Kidney (tissue), 14 donors: ENCODE measurements around the gene TCERG1L. TPM values are rescaled to one million over a fixed set of nuclear protein-coding genes. Genes with fewer than 3 reads are reported as not detected.

Experiments
- DNase-seq, 5 donors: peaks; one replicate each; pipeline ENCODE4 v3.0.0-alpha.2; 2013 to 2020
- FAIRE-seq: peaks from 2 replicates; lab custom pipeline; 2012; peaks lifted over from hg19 to GRCh38; lab: Jason Lieb, UNC
- H3K27ac ChIP-seq, 2 donors: one replicate each; pipeline ENCODE4 v1.7.0; 2013; ENCODE audit warnings: low read depth in 2 of 2, low read length in 2 of 2, inconsistent platforms in 1 of 2
- H3K27me3 ChIP-seq: one replicate; pipeline ENCODE4 v1.7.1; 2013; ENCODE audit warnings: low read length, inconsistent platforms; ENCODE audit not compliant: control insufficient read depth, insufficient read depth
- H3K36me3 ChIP-seq, 3 donors: one replicate each; pipeline versions ENCODE4 v1.7.0 to v1.7.1; 2013; ENCODE audit warnings: low read length in 3 of 3, control low read depth in 1 of 3, inconsistent platforms in 1 of 3; ENCODE audit not compliant: insufficient read depth in 3 of 3, control insufficient read depth in 2 of 3
- H3K4me1 ChIP-seq, 3 donors: one replicate each; pipeline versions ENCODE4 v1.7.0 to v1.7.1; 2013; ENCODE audit warnings: low read length in 3 of 3, inconsistent platforms in 1 of 3, low read depth in 1 of 3; ENCODE audit not compliant: control insufficient read depth in 2 of 3, insufficient read depth in 2 of 3
- H3K4me3 ChIP-seq, 3 donors: one replicate each; pipeline versions ENCODE4 v1.7.0 to v1.8.1; 2013; ENCODE audit warnings: low read length in 3 of 3, control low read depth in 1 of 3, inconsistent platforms in 1 of 3
- H3K9ac ChIP-seq, 3 donors: one replicate each; pipeline versions ENCODE4 v1.7.0 to v1.7.1; 2013; ENCODE audit warnings: low read length in 3 of 3, control low read depth in 1 of 3, inconsistent platforms in 1 of 3
- H3K9me3 ChIP-seq, 3 donors: one replicate each; pipeline versions ENCODE4 v1.7.0 to v1.7.1; 2013; ENCODE audit warnings: low read length in 3 of 3, control low read depth in 1 of 3, inconsistent platforms in 1 of 3; ENCODE audit not compliant: control insufficient read depth in 2 of 3, insufficient read depth in 1 of 3
- intact Hi-C: fragments of 100-400 bp; cut with DNase I; formaldehyde crosslinking; loops from one replicate; pipeline ENCODE4 v1.11.1; 2022
- polyA plus RNA-seq: library from polyadenylated mRNA; stranded (reverse); fragments of 350-450 nt; fragmentation: Illumina TruSeq; extraction: RNeasy Lipid Tissue Mini Kit (QIAGEN cat#74804); gene quantifications from one replicate; pipeline ENCODE4 v1.2.3, GENCODE V29; 2014; ENCODE audit warnings: low read depth, low replicate concordance; ENCODE audit not compliant: insufficient read depth
- total RNA-seq: library from RNA; stranded (reverse); fragmentation: NEBNext Ultra II Directional; extraction: Animal tissue kit (Norgen Biotek cat#: 25700); gene quantifications from one replicate; pipeline ENCODE4 v1.2.1, GENCODE V29; 2021
- TF ChIP-seq, protein P1 (sequence below): IDR thresholded peaks from 3 replicates; pipeline ENCODE4 v1.5.1; 2012; ENCODE audit warnings: mild to moderate bottlenecking, moderate library complexity, borderline replicate concordance; ENCODE audit not compliant: insufficient read depth; ENCODE audit errors: extremely low read depth
- donor health status: control.
- donor health status: control.
- donor health status: control.
- donor health status: control.
- donor health status: control.
- donor health status: DM: yes; HTN: yes; CAD: no.
- donor health status: Normal renal cell carcinoma (clear cell type).

The TCERG1L gene
- total and polyA plus RNA-seq, 2 donors from 2014 or later, result not detected

DNA sequence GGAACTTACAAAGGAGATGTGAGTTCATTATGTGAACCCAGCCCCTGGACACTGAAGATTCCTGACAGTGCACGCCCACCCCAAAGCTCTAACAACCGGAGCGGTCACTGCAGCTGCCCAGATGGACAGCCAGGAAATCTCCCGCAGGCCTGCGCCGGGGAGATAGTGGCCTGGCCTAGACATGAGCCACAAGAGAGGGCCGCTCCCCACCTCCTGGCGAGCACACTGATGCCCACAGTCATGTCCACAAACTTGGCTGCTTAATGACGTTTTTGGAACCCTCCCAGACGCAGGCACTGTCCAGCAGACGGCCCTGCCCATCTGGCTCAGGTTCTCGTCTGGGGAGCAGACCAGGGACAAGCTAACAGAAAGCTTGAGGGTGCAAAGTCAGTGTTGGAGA lies 34.2 kb downstream of the TCERG1L start:
- no peak overlapping the region for H3K4me3 ChIP-seq
- no peak overlapping the region for H3K27ac ChIP-seq
- FAIRE-seq (no peak), DNase-seq (no peak)
- no peak overlapping the region for H3K9ac ChIP-seq
- no peaks in the 10 kb centered on the region for H3K4me1 ChIP-seq
- TF ChIP-seq, protein P1, sequence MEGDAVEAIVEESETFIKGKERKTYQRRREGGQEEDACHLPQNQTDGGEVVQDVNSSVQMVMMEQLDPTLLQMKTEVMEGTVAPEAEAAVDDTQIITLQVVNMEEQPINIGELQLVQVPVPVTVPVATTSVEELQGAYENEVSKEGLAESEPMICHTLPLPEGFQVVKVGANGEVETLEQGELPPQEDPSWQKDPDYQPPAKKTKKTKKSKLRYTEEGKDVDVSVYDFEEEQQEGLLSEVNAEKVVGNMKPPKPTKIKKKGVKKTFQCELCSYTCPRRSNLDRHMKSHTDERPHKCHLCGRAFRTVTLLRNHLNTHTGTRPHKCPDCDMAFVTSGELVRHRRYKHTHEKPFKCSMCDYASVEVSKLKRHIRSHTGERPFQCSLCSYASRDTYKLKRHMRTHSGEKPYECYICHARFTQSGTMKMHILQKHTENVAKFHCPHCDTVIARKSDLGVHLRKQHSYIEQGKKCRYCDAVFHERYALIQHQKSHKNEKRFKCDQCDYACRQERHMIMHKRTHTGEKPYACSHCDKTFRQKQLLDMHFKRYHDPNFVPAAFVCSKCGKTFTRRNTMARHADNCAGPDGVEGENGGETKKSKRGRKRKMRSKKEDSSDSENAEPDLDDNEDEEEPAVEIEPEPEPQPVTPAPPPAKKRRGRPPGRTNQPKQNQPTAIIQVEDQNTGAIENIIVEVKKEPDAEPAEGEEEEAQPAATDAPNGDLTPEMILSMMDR, result no peak
- no peaks in the 10 kb centered on the region for H3K9me3 ChIP-seq
- no peaks in the 10 kb centered on the region for H3K27me3 ChIP-seq
- intact Hi-C loops, result no loop called here
- no peaks in the 10 kb centered on the region for H3K36me3 ChIP-seq

DNA sequence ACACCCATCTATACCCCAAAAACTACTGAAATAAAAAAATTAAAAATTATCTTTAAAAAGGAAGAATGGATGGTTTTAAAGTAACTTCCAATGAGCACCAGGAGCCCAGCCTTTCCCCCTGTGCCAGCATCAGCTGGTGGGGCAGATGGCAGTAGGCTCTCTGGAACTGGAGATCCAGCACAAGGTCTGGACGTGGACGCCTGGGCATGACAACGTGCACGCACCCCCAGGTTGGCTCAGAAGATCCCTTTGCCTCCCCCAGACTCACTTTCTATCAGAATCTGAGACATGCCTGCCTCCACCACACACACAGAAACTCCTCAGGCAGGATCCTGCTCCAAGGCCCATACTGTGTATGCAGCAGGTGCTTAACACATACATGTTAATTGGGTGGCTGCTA lies 35.8 kb downstream of the TCERG1L start:
- TF ChIP-seq, protein P1, result no peak
- H3K27ac ChIP-seq, result no peak overlapping the region
- H3K9ac ChIP-seq, result no peak overlapping the region
- no peak overlapping the region for H3K4me3 ChIP-seq
- FAIRE-seq, result no peak
- no peaks in the 10 kb centered on the region for H3K36me3 ChIP-seq
- no peaks in the 10 kb centered on the region for H3K4me1 ChIP-seq
- intact Hi-C loops, result no loop called here
- no peak for DNase-seq
- H3K9me3 ChIP-seq, result no peaks in the 10 kb centered on the region
- no peaks in the 10 kb centered on the region for H3K27me3 ChIP-seq

DNA sequence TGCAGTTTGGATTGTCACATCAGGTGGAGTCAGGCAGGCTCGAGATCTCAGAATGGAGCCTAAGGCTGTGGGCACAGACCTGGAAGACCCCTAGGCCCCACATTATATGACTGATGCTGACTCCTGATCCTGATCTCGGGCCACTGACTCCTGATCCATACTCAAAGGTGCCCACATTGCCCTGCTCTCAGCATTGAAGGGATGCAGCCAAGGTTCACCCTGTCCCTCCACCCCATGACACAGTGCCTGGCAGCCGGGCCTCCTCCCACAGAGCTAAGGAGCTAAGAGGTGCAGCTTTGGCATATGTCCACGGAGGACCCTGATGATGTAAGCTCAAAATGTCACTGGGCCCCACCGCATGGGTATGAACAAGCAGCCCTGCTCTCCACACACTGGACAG lies 36.6 kb downstream of the TCERG1L start:
- FAIRE-seq, result no peak
- Histone ChIP-seq H3K27me3 (no peaks in the 10 kb centered on the region), H3K4me3 (no peak overlapping the region), H3K9ac (no peak overlapping the region), H3K9me3 (no peaks in the 10 kb centered on the region), H3K27ac (no peak overlapping the region), H3K36me3 (no peaks in the 10 kb centered on the region), H3K4me1 (no peaks in the 10 kb centered on the region)
- TF ChIP-seq, protein P1, result no peak
- DNase-seq, result no peak
- intact Hi-C loops, result no loop called here

DNA sequence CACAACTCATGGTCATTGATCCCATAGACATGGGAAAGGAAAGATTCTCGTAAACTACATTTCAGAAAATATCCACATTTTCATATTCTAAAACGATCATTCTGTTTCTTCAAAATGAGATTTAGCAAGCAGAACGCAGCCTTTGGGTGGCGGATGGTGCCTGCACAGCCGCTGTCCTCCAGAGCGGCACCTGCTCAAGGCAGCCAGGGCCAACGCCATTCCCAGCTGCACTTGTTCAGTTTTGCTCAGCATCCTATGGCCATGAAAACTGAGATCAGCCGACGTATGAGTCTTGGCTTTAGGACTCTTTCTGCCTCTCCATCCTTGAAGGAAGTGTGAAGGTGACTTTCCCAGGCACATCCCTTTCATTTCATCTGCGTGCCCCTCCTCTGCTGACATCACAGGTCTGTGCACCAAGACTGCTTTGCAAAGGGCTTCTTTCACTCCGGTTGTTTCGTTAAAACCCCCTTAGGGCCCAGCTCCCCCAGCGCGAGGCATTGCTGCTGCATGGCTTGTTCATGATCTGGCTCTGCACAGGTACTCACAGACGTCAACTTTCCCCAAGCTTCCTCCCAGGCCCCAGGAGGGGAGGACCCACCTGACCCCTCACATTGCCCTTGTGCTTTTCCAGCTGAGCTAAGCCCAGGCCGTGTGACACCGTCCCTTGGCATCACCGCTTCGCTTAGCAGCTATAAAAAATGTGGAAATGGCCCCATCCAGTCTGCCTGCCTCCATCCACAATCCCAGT lies 37.2 kb downstream of the TCERG1L start:
- TF ChIP-seq, protein P1, result no peak
- Histone ChIP-seq H3K36me3 (no peaks in the 10 kb centered on the region), H3K27ac (no peak overlapping the region), H3K27me3 (no peaks in the 10 kb centered on the region), H3K4me3 (no peak overlapping the region), H3K4me1 (no peaks in the 10 kb centered on the region), H3K9ac (no peak overlapping the region), H3K9me3 (no peaks in the 10 kb centered on the region)
- no peak for FAIRE-seq
- no peak for DNase-seq
- intact Hi-C loops, result no loop called here
